Measurements from ENCODE around the gene MED16. TPM values are rescaled to one million over a fixed set of nuclear protein-coding genes. Genes with fewer than 3 reads are reported as not detected.
"Not testable (repeated sequence)": the region's sequence is repeated elsewhere in the genome, so short reads cannot be mapped to it uniquely, and the experiment has no call there.

Gene MED16
- total RNA-seq, 2 experiments from 2014 or later = 47.7 to 70.6 TPM

DNA sequence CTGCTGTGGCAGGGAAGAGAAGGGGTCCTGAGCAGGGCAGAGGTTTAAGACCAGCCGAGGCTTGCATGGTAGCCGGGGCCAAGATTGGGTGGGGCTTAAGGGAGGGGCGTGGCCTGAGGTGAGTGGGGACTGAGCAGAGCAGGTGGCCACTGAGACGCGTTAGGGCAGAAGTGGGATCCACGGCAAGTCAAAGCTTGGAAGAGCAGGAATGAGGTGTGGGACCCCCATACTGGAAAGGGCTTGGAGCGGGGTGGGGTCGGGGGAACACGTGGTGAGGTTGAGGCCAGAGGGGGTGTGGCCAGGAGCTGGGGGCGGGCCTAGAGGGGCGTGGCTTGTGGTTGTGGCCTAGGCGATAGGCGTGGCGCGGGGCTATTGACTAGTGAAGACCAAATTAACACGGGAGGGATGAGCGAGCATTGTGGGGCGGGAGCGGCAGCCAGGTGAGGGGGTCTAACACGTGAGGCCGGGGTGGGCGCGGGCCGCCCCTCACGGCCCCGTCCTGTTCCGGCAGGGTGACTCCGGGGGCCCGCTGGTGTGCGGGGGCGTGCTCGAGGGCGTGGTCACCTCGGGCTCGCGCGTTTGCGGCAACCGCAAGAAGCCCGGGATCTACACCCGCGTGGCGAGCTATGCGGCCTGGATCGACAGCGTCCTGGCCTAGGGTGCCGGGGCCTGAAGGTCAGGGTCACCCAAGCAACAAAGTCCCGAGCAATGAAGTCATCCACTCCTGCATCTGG is 30.2 kb downstream of the MED16 start:
- H3K27ac Mint-ChIP-seq = peak overlapping the region; percentile 67

DNA sequence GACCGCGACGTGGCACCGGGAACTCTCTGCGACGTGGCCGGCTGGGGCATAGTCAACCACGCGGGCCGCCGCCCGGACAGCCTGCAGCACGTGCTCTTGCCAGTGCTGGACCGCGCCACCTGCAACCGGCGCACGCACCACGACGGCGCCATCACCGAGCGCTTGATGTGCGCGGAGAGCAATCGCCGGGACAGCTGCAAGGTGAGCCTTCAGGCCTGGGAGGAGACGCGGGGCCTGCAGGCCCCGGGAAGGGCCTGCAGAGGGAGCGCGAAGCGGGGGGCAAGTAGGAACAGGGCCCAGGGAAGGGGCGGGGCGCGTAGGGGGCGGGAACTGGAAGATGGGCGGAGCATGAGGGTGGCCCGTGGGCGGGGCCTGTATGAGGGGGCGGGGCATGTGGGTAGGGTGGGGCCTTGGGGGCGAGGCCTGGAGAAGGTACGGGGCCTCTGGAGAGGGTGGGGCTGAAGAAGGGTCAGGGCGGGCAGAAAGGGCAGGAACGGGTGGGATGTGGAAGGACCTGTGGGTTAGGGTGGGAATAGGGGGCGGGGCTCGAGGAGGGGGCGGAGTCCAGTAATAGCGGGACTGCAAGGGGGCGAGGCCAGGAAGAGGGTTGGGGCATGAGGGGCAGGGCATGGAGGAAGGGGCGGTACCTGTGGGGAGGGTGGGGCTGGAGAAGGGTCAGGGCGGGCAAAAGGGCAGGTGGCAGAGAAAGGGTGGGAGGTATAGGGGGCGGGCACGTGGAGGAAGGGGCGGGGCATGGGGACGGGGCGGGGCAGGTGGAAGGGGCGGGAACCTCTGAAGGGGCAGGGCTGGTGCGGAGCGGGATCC is 31.0 kb downstream of the MED16 start:
- H3K27ac Mint-ChIP-seq = peak overlapping the region; percentile 67
- H3K4me3 Mint-ChIP-seq = no peak overlapping the region
- peaks cover 16% of the 10 kb centered on the region for H3K4me1 Mint-ChIP-seq
- no peaks in the 10 kb centered on the region for H3K9me3 Mint-ChIP-seq (ENCODE audit: low read depth)
- H3K36me3 Mint-ChIP-seq = no peaks in the 10 kb centered on the region
- peaks cover 13% of the 10 kb centered on the region for H3K27me3 Mint-ChIP-seq
- CTCF ChIA-PET = interaction anchor here (0.7 to 4.4 kb wide), 6 partner anchors 31 to 379 kb away, joined by 3 to 85 read pairs (median 18); partner anchors contain the start of genes ATP5F1D, KISS1R, MED16 and R3HDM4
- DNase-seq = peak; percentile 84
- ATAC-seq = peak; percentile 40

More for the DNA sequence above, 30.2 kb downstream of the MED16 start:
- peaks cover 13% of the 10 kb centered on the region for H3K27me3 Mint-ChIP-seq
- peak; percentile 90 for DNase-seq
- peaks cover 3% of the 10 kb centered on the region for H3K36me3 Mint-ChIP-seq
- peak overlapping the region; percentile 70 for H3K4me3 Mint-ChIP-seq
- H3K4me1 Mint-ChIP-seq = peaks cover 16% of the 10 kb centered on the region
- H3K9me3 Mint-ChIP-seq (ENCODE audit: low read depth) = no peaks in the 10 kb centered on the region
- CTCF ChIA-PET = interaction anchor here (0.7 to 4.4 kb wide), 21 partner anchors 9 to 379 kb away, joined by 3 to 85 read pairs (median 6); partner anchors contain the start of genes ATP5F1D, KISS1R, MED16 and R3HDM4
- ATAC-seq = peak; percentile 61

- H3K9me3 Mint-ChIP-seq (ENCODE audit: low read depth) = no peaks in the 10 kb centered on the region
- DNase-seq (no peak), ATAC-seq (no peak)
- H3K4me1 Mint-ChIP-seq = peaks cover 16% of the 10 kb centered on the region
- CTCF ChIA-PET = interaction anchor here (5.1 kb wide), 1 partner anchor 60 kb away, joined by 43 read pairs; no protein-coding TSS in a partner anchor
- H3K4me3 Mint-ChIP-seq = no peak overlapping the region
- peaks cover 13% of the 10 kb centered on the region for H3K27me3 Mint-ChIP-seq
- H3K27ac Mint-ChIP-seq = no peak overlapping the region
- no peaks in the 10 kb centered on the region for H3K36me3 Mint-ChIP-seq
Observed at GRCh38 chr19:861141-861755, 31.7 kb downstream of the MED16 start.

DNA sequence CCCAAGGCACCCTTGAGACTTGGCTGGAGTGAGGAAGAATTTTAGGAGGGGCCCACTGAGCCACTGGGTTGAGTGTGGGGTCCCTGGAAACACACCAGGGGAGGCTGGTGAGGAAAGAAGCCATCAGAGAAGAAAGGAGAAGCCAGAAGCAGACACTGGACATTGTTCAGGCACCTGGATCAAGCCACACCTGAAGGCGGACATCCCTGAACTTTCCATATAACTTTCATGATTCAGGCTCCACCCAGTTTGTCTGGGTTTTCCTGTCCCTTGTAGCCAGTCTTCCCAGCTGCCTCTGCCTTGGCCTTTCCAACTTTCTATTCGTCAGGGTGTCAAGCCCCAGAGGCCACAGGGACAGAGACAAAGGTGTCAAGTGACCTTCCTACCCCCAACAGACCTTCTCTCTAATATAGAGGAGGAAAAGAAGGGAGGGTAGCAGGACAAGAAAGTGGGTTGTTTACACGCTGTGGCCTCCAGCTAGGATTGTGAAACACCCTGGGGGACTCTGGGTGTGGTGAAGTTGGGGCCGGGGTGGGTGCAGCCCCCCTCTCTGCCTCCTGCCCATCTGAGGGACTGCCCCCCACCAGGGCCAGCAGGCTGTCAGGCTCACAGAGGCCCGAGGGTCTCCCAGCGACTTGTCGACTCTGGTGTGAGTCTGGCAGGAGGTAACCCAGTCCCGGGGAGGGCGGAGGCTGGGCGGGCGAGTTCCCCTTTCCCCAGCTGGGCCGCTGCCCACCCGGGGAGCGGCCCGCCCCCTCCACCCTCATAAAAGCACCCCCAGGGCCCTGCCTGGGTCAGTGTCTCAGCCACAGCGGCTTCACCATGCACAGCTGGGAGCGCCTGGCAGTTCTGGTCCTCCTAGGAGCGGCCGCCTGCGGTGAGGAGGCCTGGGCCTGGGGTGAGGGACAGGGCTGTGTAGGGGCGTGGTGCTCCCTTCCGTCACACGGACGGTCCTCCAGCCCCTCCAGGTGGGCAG is 33.8 kb downstream of the MED16 start, which contains the start of gene CFD:
TSS of gene CFD (plus strand) at position 797 of the 976 bp plus-strand sequence. CDS start at position 823, 26 bp downstream.
- DNase-seq = no peak
- Mint-ChIP-seq H3K9me3 (ENCODE audit: low read depth) (no peaks in the 10 kb centered on the region), H3K36me3 (no peaks in the 10 kb centered on the region), H3K27ac (no peak within 1 kb of the TSS), H3K27me3 (peaks cover 13% of the 10 kb centered on the region), H3K4me1 (peaks cover 15% of the 10 kb centered on the region), H3K4me3 (no peak within 1 kb of the TSS)
- CTCF ChIA-PET = interaction anchor here (1.0 to 5.1 kb wide), 5 partner anchors 56 to 138 kb away, joined by 3 to 43 read pairs (median 4); partner anchors contain the start of gene WDR18
- ATAC-seq = no peak

DNA sequence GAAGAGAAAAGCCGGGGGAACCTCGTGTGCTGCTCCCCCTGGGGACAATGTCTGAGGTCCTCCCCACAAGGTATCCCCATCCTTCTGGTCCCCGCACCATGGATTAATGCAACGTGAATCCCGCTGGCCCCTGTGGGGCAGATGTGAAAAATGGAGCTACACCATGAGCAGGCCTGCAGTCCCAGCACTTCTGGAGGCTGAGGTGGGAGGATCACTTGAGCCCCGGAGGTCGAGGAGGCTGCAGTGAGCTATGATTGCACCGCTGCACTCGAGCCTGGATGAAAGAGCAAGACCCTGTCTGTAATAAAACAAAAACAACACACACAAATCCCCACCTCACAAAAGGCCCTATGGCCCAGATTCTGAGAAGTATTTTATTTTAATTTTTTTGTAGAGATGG is 34.7 kb downstream of the MED16 start:
- Mint-ChIP-seq H3K4me1 (peaks cover 8% of the 10 kb centered on the region), H3K27me3 (peaks cover 13% of the 10 kb centered on the region), H3K27ac (no peak overlapping the region), H3K9me3 (ENCODE audit: low read depth) (no peaks in the 10 kb centered on the region), H3K4me3 (no peak overlapping the region), H3K36me3 (no peaks in the 10 kb centered on the region)
- DNase-seq = no peak
- ATAC-seq = no peak
- CTCF ChIA-PET = interaction anchor here (1.3 to 5.1 kb wide), 4 partner anchors 63 to 139 kb away, joined by 4 to 43 read pairs (median 12); partner anchors contain the start of gene WDR18

DNA sequence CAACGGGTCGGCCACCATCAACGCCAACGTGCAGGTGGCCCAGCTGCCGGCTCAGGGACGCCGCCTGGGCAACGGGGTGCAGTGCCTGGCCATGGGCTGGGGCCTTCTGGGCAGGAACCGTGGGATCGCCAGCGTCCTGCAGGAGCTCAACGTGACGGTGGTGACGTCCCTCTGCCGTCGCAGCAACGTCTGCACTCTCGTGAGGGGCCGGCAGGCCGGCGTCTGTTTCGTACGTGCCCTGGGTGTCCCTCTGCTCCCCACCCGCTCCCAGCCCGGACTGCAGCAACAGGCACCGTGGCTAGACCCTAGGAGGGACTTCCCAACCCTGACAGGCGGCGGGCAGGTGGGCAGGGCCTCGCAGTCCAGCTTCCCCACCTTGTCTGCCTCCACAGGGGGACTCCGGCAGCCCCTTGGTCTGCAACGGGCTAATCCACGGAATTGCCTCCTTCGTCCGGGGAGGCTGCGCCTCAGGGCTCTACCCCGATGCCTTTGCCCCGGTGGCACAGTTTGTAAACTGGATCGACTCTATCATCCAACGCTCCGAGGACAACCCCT is 37.3 kb downstream of the MED16 start:
- Mint-ChIP-seq H3K4me3 (no peak overlapping the region), H3K4me1 (no peaks in the 10 kb centered on the region), H3K36me3 (no peaks in the 10 kb centered on the region), H3K9me3 (ENCODE audit: low read depth) (no peaks in the 10 kb centered on the region), H3K27me3 (peaks cover 13% of the 10 kb centered on the region), H3K27ac (no peak overlapping the region)
- CTCF ChIA-PET = interaction anchor here (1.2 to 5.1 kb wide), 3 partner anchors 8 to 129 kb away, joined by 4 to 43 read pairs (median 19); partner anchors contain the start of gene WDR18
- DNase-seq (no peak), ATAC-seq (no peak)

- DNase-seq (no peak), ATAC-seq (no peak)
- no peaks in the 10 kb centered on the region for H3K9me3 Mint-ChIP-seq (ENCODE audit: low read depth)
- CTCF ChIA-PET = interaction anchor here (1.2 to 4.8 kb wide), 2 partner anchors 8 to 129 kb away, joined by 4 to 19 read pairs; partner anchors contain the start of gene WDR18
- H3K4me1 Mint-ChIP-seq = no peaks in the 10 kb centered on the region
- peaks cover 13% of the 10 kb centered on the region for H3K27me3 Mint-ChIP-seq
- H3K36me3 Mint-ChIP-seq = no peaks in the 10 kb centered on the region
- no peak overlapping the region for H3K27ac Mint-ChIP-seq
- H3K4me3 Mint-ChIP-seq = no peak overlapping the region
Observed at GRCh38 chr19:855142-855541, 37.8 kb downstream of the MED16 start.

DNA sequence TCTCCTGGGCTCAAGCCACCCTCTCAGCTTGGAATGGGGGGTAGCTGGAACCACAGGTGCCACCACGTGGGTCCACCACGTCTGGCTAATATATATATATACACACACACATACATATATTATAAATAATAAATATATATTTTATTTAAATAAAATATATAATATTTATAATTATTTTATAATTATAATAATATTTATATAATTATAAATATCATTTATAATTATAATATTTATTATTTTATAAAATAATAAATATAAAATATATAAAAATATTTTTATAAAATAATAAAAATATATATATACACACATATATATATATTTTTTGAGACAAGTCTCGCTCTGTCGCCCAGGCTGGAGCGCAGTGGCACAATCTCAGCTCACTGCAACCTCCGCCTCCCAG is 38.4 kb downstream of the MED16 start:
- Mint-ChIP-seq H3K9me3 (ENCODE audit: low read depth) (no peaks in the 10 kb centered on the region), H3K36me3 (no peaks in the 10 kb centered on the region)
- ATAC-seq = no peak

DNA sequence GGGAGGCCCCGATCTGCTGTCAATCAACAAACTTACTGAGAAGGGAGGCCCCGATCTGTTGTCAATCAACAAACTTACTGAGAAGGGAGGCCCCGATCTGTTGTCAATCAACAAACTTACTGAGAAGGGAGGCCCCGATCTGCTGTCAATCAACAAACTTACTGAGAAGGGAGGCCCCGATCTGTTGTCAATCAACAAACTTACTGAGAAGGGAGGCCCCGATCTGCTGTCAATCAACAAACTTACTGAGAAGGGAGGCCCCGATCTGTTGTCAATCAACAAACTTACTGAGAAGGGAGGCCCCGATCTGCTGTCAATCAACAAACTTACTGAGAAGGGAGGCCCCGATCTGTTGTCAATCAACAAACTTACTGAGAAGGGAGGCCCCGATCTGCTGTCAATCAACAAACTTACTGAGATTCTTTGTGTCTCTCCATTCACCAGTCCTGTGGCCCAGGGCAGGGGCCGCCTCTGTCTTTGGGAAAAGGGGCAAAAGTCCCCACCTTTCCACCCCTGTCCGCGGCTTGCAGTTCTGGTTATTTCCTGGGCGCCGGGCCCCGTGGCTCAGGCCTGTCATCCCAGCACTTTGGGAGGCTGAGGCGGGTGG is 39.3 kb downstream of the MED16 start:
- not testable (repeated sequence) for H3K4me1 Mint-ChIP-seq; H3K27me3 Mint-ChIP-seq; H3K27ac Mint-ChIP-seq; H3K36me3 Mint-ChIP-seq; H3K4me3 Mint-ChIP-seq; H3K9me3 Mint-ChIP-seq (ENCODE audit: low read depth); DNase-seq; ATAC-seq
- CTCF ChIA-PET = interaction anchor here (1.0 kb wide), 1 partner anchor 10 kb away, joined by 3 read pairs; no protein-coding TSS in a partner anchor

More for the DNA sequence above, 38.4 kb downstream of the MED16 start:
- Mint-ChIP-seq H3K4me3 (no peak overlapping the region), H3K4me1 (no peaks in the 10 kb centered on the region), H3K27me3 (peaks cover 11% of the 10 kb centered on the region), H3K27ac (no peak overlapping the region)
- CTCF ChIA-PET = interaction anchor here (1.0 kb wide), 1 partner anchor 9 kb away, joined by 3 read pairs; no protein-coding TSS in a partner anchor
- DNase-seq = no peak

DNA sequence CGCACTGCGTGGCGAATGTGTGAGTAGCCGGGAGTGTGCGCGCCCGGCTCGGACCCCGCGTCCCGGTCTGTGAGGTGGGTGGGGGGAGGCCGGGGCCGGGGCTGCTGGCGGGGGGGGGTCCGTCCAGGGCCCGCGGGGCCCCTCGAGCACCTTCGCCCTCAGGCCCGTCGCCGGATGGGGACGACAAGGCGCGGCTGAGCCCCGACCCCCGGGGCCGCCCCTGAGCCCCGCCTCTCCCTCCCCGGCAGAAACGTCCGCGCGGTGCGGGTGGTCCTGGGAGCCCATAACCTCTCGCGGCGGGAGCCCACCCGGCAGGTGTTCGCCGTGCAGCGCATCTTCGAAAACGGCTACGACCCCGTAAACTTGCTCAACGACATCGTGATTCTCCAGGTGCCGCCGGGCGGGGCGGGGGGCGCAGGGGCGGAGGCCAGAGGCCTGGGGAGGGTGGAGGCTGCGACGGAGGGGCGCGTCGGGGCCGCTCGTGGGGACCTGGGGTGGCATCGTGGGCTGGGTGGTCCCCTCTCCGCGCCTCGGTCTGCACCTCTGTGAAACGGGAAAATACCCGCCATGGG is 39.9 kb downstream of the MED16 start:
- CTCF ChIA-PET = no interaction called here
- Mint-ChIP-seq H3K9me3 (ENCODE audit: low read depth) (no peaks in the 10 kb centered on the region), H3K27ac (no peak overlapping the region), H3K4me1 (no peaks in the 10 kb centered on the region), H3K27me3 (peaks cover 3% of the 10 kb centered on the region), H3K4me3 (no peak overlapping the region), H3K36me3 (no peaks in the 10 kb centered on the region)
- DNase-seq = no peak
- ATAC-seq = no peak

All from activated CD8-positive, alpha-beta memory T cell treated with anti-CD3 and anti-CD28 coated beads, Interleukin-2, amount 10 ng/mL, durations not matched to agents 7 days and 5 days (primary cell).